BJ (cell line): ENCODE measurements around the gene GP9. TPM values are rescaled to one million over a fixed set of nuclear protein-coding genes. Genes with fewer than 3 reads are reported as not detected.

Source experiments
- polyA plus RNA-seq: library from polyadenylated mRNA; depleted of rRNA; stranded (reverse); fragments of >200 nt; gene quantifications from 2 replicates; pipeline ENCODE4 v1.2.3, GENCODE V29; 2011; rRNA removed

The GP9 gene
- polyA plus RNA-seq, 1 experiment: not detected

Other genes starting within 250 kb of the GP9 start
- gene ACAD9, start 181.2 kb upstream of the GP9 start, polyA plus RNA-seq: 29.4 and 48.5 TPM in 2 replicates
- gene CFAP92, start 66.7 kb upstream of the GP9 start, polyA plus RNA-seq: not detected in 2 replicates
- gene EFCC1, start 59.5 kb upstream of the GP9 start, polyA plus RNA-seq: not detected in 2 replicates
- 7.1 and 16.1 TPM in 2 replicates for gene RAB43, start 61.0 kb downstream of the GP9 start, polyA plus RNA-seq
- 21.0 and 34.2 TPM in 2 replicates for gene ISY1, start 100.3 kb downstream of the GP9 start, polyA plus RNA-seq
- 268 and 278 TPM in 2 replicates for gene CNBP, start 123.1 kb downstream of the GP9 start, polyA plus RNA-seq
- gene COPG1, start 188.8 kb downstream of the GP9 start, polyA plus RNA-seq: 181 and 220 TPM in 2 replicates
- gene HMCES, start 218.1 kb downstream of the GP9 start, polyA plus RNA-seq: 23.1 and 27.2 TPM in 2 replicates